LNCaP clone FGC (cell line): ENCODE results near the gene DOCK9.

Source experiments
- DNase-seq: peaks from one replicate; pipeline ENCODE4 v3.0.0-alpha.2; 2011; ENCODE audit warnings: low read depth
- H3K4me3 ChIP-seq: 2 replicates; pipeline ENCODE4 v1.5.1; 2011; ENCODE audit warnings: mild to moderate bottlenecking, low read depth, low read length, control low read depth
- CTCF ChIP-seq: IDR thresholded peaks from 2 replicates; pipeline ENCODE4 v1.5.1; 2012; ENCODE audit warnings: mild to moderate bottlenecking; ENCODE audit not compliant: control insufficient read depth, insufficient read depth; ENCODE audit errors: extremely low read depth

The DOCK9 gene

DNA sequence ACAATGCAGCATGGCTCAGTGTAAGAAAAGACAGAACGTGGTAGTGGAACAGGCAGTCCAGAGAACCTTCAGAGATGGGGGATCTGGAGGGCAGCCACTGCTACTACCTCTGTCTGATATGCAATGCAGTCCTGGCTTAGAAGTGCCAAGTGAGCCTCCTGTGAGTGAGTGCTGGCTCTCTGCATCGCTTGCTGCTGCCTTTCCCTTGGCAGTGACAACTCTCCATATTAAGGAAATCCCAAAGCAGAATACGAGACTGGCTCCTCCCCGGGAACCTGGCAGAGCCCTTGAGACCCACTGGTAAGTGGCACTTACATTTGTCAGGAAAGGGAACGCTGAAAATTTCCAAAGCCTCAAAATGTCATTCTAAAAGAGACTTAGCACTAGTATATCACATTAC, 7.5 kb downstream of the DOCK9 start:
- DNase-seq: no peak
- TF ChIP-seq CTCF: no peak
- H3K4me3 ChIP-seq: no peak overlapping the region

DNA sequence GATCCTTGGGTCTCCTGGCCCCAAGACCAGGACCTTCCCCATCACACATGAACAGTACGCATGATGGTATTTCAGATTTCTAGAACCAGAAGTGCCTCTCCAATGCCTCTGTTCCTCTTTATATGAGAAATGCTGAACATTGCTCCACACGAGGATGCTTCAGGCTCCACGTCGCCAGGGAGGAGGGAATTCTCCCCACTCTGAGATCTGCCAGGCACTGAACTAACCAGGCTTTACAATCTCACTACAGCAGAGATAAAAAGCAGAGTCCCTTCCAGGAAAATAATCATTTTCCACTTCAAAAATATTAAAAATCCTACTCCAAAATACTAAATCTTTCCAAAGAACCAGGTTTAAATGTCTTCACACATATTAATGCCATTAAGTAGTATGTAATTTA, 10.4 kb downstream of the DOCK9 start:
- TF ChIP-seq CTCF: no peak
- no peak overlapping the region for H3K4me3 ChIP-seq
- no peak for DNase-seq

DNA sequence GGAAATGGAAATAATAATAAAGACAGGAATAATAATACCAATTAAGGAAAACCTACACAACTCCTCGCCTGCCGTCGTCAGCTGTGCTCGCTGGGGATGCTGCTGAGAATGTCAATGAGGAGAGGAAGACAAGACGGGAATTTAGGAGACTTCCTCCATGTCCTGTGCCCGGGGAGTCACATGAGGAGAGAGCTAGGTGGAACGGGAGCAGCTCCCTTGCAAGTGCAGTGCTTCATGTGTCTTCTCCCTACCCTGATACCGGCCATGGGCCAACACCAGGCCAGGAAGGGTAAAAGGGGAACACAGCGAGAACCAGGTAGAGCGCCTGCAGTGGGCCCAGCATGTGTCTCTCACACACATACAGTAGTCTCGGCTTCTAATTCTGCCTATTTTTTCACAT, 11.8 kb downstream of the DOCK9 start:
- no peak for TF ChIP-seq CTCF
- H3K4me3 ChIP-seq: no peak overlapping the region
- no peak for DNase-seq

DNA sequence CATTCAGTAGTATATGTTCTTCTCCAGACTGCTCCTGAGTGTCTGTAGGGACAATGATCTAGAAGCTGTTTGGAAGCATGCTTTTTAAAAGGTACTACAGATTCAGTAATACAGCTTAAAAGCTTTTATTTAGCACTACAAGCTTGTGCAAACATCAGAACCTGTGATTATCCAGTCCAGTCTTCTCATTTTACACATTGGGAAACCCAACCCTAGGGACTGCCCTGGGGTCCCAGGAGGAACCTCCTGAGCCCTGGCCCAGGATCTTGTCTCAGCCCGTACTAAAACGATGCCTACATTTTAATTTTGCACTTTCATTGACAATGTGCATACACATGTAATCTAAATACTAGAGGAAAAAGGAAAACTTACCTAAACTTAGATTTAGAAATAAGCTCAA, 12.5 kb downstream of the DOCK9 start:
- no peak for TF ChIP-seq CTCF
- no peak for DNase-seq
- H3K4me3 ChIP-seq: no peak overlapping the region

DNA sequence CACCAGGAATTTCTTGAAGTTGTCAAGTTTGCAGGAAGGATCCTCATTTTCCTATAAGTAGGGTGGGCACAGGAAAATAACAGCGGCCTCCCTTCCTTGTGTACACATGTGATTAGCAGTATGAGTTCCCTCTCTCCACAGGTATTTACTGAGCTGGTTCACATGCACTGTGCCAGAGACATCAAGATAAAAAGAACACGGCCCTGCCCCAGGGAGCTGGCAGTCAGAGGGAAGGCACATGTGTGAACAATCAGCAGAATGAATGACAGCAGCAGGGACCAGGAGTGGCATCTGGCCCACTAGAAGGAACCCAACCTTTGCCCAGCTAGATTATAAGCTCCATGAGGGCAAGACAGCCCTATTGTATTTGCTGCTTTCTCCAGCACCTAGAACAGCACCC, 13.9 kb downstream of the DOCK9 start:
- TF ChIP-seq CTCF: no peak
- no peak overlapping the region for H3K4me3 ChIP-seq
- no peak for DNase-seq

GRCh38 chr13:98962901-98963590, 14.8 kb downstream of the DOCK9 start:
- no peak for TF ChIP-seq CTCF
- no peak for DNase-seq
- no peak overlapping the region for H3K4me3 ChIP-seq

DNA sequence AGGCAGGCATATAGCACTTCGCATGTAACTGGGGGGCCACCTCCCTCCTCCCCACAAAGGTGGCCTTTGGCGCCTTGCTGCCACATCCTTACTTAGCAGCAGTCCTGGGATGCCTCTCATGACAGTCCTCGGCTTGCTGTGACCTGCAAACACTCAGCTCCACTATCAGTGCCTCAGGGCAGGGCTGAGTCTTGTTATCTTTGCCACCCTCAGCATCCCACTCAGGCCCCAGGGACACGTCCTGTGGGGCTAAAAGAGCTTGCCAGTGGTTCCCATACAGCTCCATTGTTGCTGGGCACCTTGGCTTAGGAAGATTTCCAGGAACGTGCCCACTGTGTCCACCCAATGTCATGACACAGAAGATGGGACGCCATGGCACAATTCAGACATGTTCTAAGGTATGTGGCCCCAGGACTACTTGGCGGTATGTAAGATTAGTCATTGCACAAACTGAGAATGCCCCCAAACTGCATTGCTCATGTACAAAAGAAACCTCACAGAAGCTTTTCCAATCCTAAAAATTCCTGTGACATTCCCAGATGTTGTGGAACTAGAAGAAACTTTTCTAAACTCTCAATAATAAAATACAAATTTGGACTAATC, 16.3 kb downstream of the DOCK9 start:
- no peak overlapping the region for H3K4me3 ChIP-seq
- DNase-seq: no peak
- TF ChIP-seq CTCF: no peak
